22Rv1 (cell line): ENCODE data around the gene HK2.

Experiments
- ZFX ChIP-seq: fragments of 450-650 bp; IDR thresholded peaks from 2 replicates; pipeline ENCODE4 v1.6.1; 2017; ENCODE audit warnings: antibody characterized with exemption, borderline replicate concordance
- TF ChIP-seq, protein P1 (sequence below): fragments of 450-650 bp; IDR thresholded peaks from 2 replicates; pipeline ENCODE4 v1.5.1; 2017; ENCODE audit warnings: mild to moderate bottlenecking

- TF ChIP-seq, protein P1, sequence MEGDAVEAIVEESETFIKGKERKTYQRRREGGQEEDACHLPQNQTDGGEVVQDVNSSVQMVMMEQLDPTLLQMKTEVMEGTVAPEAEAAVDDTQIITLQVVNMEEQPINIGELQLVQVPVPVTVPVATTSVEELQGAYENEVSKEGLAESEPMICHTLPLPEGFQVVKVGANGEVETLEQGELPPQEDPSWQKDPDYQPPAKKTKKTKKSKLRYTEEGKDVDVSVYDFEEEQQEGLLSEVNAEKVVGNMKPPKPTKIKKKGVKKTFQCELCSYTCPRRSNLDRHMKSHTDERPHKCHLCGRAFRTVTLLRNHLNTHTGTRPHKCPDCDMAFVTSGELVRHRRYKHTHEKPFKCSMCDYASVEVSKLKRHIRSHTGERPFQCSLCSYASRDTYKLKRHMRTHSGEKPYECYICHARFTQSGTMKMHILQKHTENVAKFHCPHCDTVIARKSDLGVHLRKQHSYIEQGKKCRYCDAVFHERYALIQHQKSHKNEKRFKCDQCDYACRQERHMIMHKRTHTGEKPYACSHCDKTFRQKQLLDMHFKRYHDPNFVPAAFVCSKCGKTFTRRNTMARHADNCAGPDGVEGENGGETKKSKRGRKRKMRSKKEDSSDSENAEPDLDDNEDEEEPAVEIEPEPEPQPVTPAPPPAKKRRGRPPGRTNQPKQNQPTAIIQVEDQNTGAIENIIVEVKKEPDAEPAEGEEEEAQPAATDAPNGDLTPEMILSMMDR, result no peak
- no peak for TF ChIP-seq ZFX
These were observed 47.8 kb downstream of the HK2 start for GRCh38 chr2:74881626-74882298.
